KMS-11 (cell line): Measurements from ENCODE around the gene KCNN2.

ENCODE experiments used
- H2AFZ ChIP-seq: fragments of 200-600 bp; sonication (generic); 2 replicates; pipeline ENCODE4 v1.6.1; 2016; ENCODE audit warnings: antibody characterized with exemption, mixed run types, low read depth
- H3K27ac ChIP-seq: fragments of 200-600 bp; sonication (generic); 2 replicates; pipeline ENCODE4 v1.6.1; 2016; ENCODE audit warnings: mild to moderate bottlenecking, mixed run types
- H3K27me3 ChIP-seq: fragments of 200-600 bp; sonication (generic); 2 replicates; pipeline ENCODE4 v1.6.1; 2017; ENCODE audit warnings: mild to moderate bottlenecking, low read depth, mixed run types, moderate library complexity; ENCODE audit not compliant: insufficient read depth
- H3K36me3 ChIP-seq: fragments of 200-600 bp; sonication (generic); 2 replicates; pipeline ENCODE4 v1.6.1; 2017; ENCODE audit warnings: mild to moderate bottlenecking, mixed run types; ENCODE audit not compliant: insufficient read depth
- H3K4me1 ChIP-seq: fragments of 200-600 bp; sonication (generic); 2 replicates; pipeline ENCODE4 v1.6.1; 2016; ENCODE audit warnings: mild to moderate bottlenecking, low read depth, mixed run types; ENCODE audit not compliant: poor library complexity, severe bottlenecking
- H3K4me2 ChIP-seq: fragments of 200-600 bp; sonication (generic); 2 replicates; pipeline ENCODE4 v1.7.0; 2016; ENCODE audit warnings: mild to moderate bottlenecking, mixed run types
- H3K4me3 ChIP-seq: fragments of 200-600 bp; sonication (generic); IDR thresholded peaks from 2 replicates; pipeline ENCODE4 v1.6.1; 2017; ENCODE audit warnings: low read depth, low read length, mixed read lengths; ENCODE audit not compliant: insufficient read depth
- H3K79me2 ChIP-seq: fragments of 200-600 bp; sonication (generic); 2 replicates; pipeline ENCODE4 v1.6.1; 2016; ENCODE audit warnings: low read depth, mixed run types; ENCODE audit not compliant: insufficient read depth
- H3K9ac ChIP-seq: fragments of 200-600 bp; sonication (generic); 2 replicates; pipeline ENCODE4 v1.6.1; 2016; ENCODE audit warnings: mild to moderate bottlenecking, mixed run types
- H4K20me1 ChIP-seq: fragments of 200-600 bp; sonication (generic); 2 replicates; pipeline ENCODE4 v1.6.1; 2016; ENCODE audit warnings: mild to moderate bottlenecking, mixed run types; ENCODE audit not compliant: insufficient read depth
- CTCF ChIP-seq: fragments of 200-600 bp; sonication (generic); conservative IDR thresholded peaks from 2 replicates; pipeline ENCODE4 v1.6.1; 2017; ENCODE audit warnings: low read depth, mild to moderate bottlenecking, antibody characterized with exemption, low read length, moderate library complexity, mixed read lengths

The KCNN2 gene

GRCh38 chr5:114355086-114355830 is 6.6 kb upstream of the KCNN2 start:
- Histone ChIP-seq H2AFZ (no peak overlapping the region), H3K27ac (no peak overlapping the region), H3K36me3 (no peaks in the 10 kb centered on the region), H3K9ac (no peak overlapping the region), H3K4me1 (peaks cover 4% of the 10 kb centered on the region), H3K4me2 (no peak overlapping the region), H3K27me3 (no peaks in the 10 kb centered on the region), H4K20me1 (no peaks in the 10 kb centered on the region), H3K79me2 (no peaks in the 10 kb centered on the region), H3K4me3 (no peak overlapping the region)
- no peak for TF ChIP-seq CTCF

GRCh38 chr5:114358329-114358728 is 3.5 kb upstream of the KCNN2 start:
- H4K20me1 ChIP-seq = no peaks in the 10 kb centered on the region
- no peak overlapping the region for H3K27ac ChIP-seq
- H3K4me3 ChIP-seq = no peak overlapping the region
- H3K36me3 ChIP-seq = no peaks in the 10 kb centered on the region
- no peak; the same call in 1 of the 2 replicates for TF ChIP-seq CTCF
- H3K4me1 ChIP-seq = peaks cover 6% of the 10 kb centered on the region
- H3K27me3 ChIP-seq = no peaks in the 10 kb centered on the region
- H2AFZ ChIP-seq = no peak overlapping the region
- H3K79me2 ChIP-seq = no peaks in the 10 kb centered on the region
- no peak overlapping the region for H3K9ac ChIP-seq
- no peak overlapping the region for H3K4me2 ChIP-seq

- H3K27ac ChIP-seq = no peak overlapping the region
Observed at GRCh38 chr5:114360357-114360756, 1.5 kb upstream of the KCNN2 start.

GRCh38 chr5:114360816-114361723 is 800 bp upstream of the KCNN2 start:
- Histone ChIP-seq H3K4me1 (peaks cover 6% of the 10 kb centered on the region), H4K20me1 (no peaks in the 10 kb centered on the region), H3K27me3 (no peaks in the 10 kb centered on the region), H3K36me3 (no peaks in the 10 kb centered on the region), H2AFZ (peak overlapping the region; percentile 98), H3K9ac (peak overlapping the region; percentile 39; the same call in 1 of the 2 replicates), H3K4me2 (peak overlapping the region; percentile 65), H3K27ac (no peak overlapping the region), H3K4me3 (peak overlapping the region; percentile 32), H3K79me2 (no peaks in the 10 kb centered on the region)
- no peak for TF ChIP-seq CTCF

More at GRCh38 chr5:114360357-114360756, 1.5 kb upstream of the KCNN2 start:
- Histone ChIP-seq H3K36me3 (no peaks in the 10 kb centered on the region), H3K79me2 (no peaks in the 10 kb centered on the region), H3K4me2 (peak overlapping the region; percentile 40), H4K20me1 (no peaks in the 10 kb centered on the region), H3K9ac (no peak overlapping the region), H3K4me3 (no peak overlapping the region), H3K4me1 (peaks cover 6% of the 10 kb centered on the region), H3K27me3 (no peaks in the 10 kb centered on the region), H2AFZ (peak overlapping the region; percentile 98; the same call in 1 of the 2 replicates)
- TF ChIP-seq CTCF = no peak
